GM12891 (cell line): Measurements from ENCODE around the gene STK32B.

ENCODE experiments used
- PAX5 ChIP-seq: IDR thresholded peaks from 2 replicates; pipeline ENCODE4 v1.6.1; 2011; ENCODE audit warnings: low read length, moderate library complexity, mild to moderate bottlenecking; ENCODE audit not compliant: insufficient read depth, severe bottlenecking
- POLR2A ChIP-seq: IDR thresholded peaks from 2 replicates; pipeline ENCODE4 v1.6.1; 2011; ENCODE audit warnings: low read depth, low read length, control low read depth
- POLR2AphosphoS5 ChIP-seq: IDR thresholded peaks from 2 replicates; pipeline ENCODE4 v1.6.1; 2011; ENCODE audit warnings: low read depth, low read length, control low read depth
- SPI1 ChIP-seq: IDR thresholded peaks from 2 replicates; pipeline ENCODE4 v1.6.1; 2011; ENCODE audit warnings: low read depth, low read length, control low read depth
- TAF1 ChIP-seq: IDR thresholded peaks from 2 replicates; pipeline ENCODE4 v1.6.1; 2011; ENCODE audit warnings: low read depth, low read length, control low read depth

DNA sequence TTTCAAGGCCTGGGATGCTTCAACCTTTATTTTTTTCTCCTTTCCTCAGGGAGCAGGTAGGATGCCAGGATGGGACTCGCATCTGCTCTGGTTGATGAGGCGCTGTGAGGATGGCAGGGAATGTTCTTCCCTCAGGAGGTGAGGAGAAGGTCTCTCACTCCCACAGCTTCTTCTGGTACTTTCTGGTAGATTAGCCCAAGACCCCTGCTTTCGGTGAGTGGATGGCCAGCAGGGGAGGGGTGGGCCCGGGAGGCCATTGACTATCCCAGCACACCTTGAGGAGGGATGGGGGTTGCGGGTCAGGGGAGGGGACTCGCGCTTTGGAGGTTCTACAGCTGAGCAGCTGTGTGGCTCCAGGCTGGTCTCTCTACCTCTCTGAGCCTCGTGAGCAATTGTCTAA lies 46.8 kb upstream of the STK32B start:
- TF ChIP-seq TAF1 (no peak), POLR2AphosphoS5 (no peak), POLR2A (no peak), PAX5 (no peak), SPI1 (no peak)
